Stimulated activated CD4-positive, alpha-beta T cell treated with anti-CD3 and anti-CD28 coated beads, TNF-alpha, amount 100 ng/mL, for 24 hours (primary cell): ENCODE measurements around the gene HES6.

Source experiments
- DNase-seq, 3 experiments: peaks; one replicate each; pipeline ENCODE4 v3.0.0-alpha.2; 2020; ENCODE audit warnings: low read depth in 3 of 3

HES6 gene

GRCh38 chr2:238255151-238255551 is 15.3 kb upstream of the HES6 start:
- DNase-seq: no peak

DNA sequence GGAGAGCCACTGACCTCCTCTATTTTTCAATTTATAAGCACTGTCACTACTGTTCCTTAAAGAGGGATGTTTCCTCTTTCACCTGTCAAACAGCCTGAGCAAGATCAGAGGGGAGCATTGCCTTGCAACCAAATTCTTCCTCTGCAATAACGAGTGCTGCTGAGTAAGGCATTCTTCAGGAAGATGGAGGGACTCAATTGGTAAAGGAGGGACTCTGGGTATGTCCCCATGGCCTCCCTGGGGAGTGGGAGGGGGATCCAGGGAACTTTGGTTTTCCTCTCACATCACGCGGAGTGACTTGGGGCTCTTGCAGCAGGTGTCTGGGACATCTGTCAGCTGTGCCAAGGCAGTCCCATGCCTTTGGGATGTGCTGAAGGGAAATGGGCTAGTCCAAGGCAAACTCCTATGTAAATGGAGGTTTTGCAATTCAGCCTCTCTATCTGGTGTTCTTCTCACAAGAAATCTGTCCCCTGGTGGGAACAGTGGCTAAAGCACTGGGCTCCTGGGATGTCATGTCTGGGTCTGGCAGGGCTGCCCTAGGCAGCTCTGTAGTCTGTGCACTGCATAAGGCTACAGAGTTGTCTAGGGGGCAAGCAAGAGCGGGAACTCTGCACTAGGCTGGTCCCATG is 14.4 kb upstream of the HES6 start:
- no peak for DNase-seq

DNA sequence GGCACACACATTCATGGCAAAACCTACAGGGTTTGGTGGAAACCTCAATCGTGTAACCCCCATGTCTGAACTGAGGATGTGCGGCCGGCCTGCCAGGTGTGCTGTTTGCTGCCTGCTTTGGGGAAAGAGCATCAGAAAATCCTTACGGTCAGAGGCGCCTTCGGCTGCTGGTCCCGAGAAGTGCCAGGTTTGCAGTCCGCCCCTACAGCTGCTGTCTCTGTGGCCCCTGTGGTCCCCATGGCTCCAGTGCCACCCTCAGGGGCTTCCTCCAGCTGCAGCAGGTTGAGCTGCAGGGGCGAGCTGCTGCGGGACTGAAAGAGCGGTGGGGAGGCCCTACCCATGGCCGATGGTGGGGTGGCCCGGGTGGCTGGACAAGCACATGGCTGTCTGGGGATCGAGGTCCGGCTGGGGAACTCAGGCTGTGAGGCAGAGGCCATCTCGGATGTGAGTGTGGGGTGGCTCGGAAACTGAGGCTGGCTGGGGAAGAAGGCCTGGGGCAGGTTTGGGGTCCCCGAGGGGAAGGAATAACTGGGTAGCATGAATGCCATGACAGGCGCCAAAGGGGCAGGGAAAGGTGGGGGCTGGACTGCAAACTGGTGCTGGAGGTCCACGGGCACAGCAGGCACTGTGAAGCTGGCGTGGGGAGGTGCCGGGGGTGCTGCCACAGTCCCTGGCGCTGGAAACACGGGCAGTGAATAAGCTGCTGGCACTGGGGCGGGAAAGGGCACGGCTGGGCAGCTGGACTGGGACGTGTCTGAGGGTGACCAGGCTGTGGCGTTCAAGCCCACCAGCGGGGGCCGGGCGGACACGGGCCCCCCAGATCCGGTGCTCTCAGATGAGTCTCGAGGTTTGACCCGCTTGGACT is 13.2 kb upstream of the HES6 start:
- no peak for DNase-seq

- DNase-seq: no peak
Measured at GRCh38 chr2:238251986-238252385, 12.1 kb upstream of the HES6 start.

GRCh38 chr2:238251331-238251730 is 11.5 kb upstream of the HES6 start:
- no peak for DNase-seq

DNA sequence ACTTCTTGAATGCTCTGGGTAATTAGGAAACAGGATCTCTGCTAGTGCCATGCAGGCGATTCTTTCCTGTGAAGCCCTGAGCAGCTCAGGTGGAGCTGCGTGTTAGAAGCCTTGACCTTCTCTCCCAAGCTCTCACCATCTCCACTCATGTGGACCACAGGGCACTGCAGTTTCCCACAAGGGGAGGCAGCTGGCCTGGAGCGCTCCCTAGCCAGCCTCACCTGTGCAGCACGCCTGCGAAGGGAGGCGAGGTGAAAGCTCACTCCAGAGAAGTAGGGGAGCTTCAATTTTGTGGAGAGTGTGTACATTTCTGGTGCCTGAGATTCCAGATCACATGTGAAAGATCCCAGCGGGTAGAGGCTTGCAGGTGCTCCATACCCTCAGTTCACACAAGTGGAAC is 11.1 kb upstream of the HES6 start:
- DNase-seq: no peak

DNA sequence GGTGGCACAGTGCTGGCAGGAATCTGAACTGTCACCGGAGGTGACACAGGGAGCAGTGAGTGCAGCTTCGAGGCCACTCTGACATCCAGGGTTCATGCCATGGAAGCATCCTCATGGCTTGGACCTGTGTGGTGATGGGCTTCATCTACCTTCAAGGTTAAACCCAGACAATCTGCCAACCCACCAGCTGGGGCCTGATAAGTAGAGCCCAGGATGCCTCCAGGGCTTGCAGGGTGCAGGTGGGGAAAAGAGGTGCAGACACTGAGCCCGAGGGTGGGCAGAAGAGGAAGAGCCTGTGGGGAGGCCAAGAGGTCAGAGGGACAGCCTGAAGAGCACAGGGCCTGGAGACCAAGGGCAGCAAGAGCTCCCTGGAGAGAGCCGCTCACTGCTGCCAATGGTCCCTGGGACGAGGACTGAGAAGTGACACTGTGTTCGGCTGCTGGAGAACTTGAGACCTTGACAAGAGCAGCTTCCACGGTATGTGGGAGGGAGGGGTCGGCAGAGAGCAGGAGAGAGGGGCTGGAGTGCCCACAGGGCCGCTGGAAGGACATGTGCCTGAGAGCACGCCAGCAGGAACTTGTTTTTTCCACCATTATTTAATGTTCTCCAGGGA is 8.1 kb upstream of the HES6 start:
- DNase-seq: no peak

DNA sequence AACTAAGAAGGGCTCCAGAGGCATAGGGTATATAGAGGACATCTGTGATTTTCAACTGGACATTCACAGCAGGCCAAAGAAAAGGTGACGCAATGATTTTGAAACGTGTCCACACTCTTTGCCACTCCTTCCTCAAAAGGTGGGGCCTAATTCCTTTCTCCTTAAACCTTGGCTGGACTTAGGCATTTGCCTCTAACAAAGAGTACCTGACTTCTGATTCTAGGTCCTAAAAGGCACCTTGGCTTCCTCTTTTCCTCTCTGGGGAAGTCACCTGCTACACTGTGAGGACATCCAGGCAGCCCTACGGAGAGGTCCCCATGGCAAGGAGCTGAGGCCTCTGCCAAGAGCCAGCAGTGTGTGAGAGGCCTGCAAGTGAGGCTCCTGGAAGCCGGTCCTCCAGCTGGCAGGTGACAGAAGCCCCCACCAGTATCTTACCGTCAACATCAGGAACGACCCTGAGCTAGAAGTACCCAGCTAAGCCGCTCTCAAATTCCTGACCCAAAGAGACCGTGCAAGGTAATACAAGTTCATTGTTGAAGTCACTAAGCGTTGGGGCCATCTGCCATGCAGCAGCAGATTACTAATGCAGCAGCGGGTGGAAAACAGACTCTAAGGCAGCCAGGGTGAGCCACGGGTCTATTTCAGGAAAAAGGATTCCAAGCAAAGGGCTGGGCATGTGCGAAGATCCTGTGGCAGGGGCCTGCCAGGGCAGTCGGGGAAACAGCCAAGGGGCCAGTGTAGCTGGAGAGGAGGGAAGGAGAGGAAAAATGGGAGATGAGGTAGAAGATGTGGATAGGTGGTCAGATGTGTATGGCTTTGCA is 7.4 kb upstream of the HES6 start:
- DNase-seq: no peak

DNA sequence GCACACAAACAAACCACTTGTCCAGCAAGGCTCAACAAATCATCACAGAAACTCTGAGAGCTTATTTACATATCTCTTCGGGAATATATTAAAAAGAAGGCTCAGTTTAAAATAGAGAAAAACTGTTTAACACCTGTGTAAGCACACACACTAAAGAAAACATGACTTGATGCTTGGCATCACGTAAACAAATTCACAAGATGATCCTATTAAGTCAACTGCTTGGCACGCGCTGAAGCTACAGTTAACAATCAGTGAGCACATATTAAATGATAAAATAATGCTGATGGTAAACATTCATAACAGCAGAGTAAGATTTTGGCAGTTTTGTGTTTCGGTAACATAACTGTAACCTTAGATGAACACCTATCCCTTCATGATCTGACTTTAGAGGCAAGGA is 4.3 kb upstream of the HES6 start:
- DNase-seq: no peak

DNA sequence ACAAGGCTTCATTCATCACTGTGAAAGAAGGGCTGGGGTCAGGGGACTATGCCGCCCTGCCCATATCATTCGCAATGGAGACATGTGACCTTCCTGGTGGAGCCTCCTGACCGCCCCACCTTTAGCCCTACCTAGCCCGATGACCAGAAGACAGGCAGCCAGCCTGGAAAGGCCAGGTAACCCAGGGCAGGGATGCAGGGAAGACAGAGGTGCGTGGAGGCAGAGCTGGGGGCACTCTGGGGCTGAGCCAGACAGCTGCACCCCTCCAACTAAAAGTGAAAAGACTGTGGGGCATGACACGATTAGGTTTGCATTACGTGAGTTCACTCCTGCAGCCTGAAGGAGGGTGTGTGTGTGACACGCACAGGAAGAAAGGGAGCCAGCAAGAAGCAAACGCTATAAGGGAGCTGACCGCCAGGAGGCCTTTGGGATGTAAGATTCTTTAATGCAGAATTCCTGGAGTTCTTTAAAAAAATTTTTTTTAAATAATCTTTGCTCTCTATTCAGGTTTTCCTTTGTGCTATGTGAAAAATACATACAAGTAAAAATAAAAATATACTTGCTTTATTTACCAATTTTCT is 3.7 kb upstream of the HES6 start:
- DNase-seq: no peak

GRCh38 chr2:238242731-238243495 is 3.1 kb upstream of the HES6 start:
- no peak for DNase-seq

- no peak for DNase-seq
Measured at GRCh38 chr2:238241970-238242369, 2.1 kb upstream of the HES6 start.

GRCh38 chr2:238240757-238241711 is 1.2 kb upstream of the HES6 start:
- no peak for DNase-seq

GRCh38 chr2:238239543-238239862 is 335 bp downstream of the HES6 start:
- no peak for DNase-seq

DNA sequence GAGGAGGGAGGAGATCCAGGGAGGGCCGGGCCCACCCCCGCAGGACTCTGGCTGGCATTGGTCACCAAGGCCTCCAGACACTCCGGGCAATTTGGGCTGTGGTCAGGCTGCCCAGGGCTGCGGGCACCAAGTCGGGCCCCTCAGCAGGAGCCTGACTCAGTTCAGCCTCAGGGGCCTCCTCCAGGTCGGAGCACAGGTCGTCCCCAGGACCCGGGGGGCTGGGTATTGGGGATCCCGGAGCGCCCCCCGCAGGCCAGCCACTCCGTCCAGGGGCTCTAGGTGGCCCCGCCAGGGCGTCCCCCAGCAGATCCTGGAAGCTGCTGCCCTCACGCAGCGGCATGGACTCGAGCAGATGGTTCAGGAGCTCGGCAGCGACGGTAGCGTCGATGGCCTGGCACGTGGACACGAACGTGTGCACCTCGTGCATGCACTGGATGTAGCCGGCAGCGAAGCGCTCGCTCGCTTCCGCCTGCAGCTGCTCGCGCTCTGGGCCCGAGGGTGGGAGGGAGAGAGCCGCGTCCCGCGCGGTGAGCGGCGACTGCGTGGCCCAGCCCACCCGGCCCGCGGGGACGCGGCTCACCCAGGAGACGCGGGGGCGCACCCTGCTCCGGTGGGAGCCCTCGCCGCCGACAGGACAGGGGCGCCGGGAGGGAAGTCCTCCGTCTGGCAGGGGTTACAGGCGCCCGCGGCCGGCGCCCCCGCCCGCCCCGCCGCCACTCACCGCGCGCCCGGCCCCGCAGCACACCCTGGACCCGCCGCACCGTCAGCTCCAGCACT is 884 bp downstream of the HES6 start:
- no peak for DNase-seq

DNA sequence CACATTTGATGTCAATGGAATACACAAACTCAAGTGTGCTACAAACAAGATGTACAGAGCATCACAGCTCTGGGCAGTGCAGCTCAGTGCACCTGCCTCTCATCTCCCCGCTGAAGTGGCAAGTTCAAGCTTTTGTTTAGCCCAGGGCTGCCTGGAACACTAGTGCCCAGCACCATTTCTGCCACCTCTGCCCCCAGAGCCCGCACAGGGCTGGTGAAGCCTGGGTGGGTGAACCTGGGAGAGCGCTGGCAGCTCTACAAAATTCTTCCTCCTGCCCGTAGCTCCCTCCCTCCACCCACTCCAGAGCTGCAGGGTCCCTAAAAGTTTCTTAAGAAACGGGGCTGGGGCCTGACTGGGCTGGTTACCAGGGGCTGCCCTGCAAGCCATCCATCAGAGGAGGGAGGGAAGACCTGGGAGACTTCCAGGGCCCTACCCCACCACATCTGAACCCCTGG is 1.5 kb downstream of the HES6 start:
- DNase-seq: no peak

DNA sequence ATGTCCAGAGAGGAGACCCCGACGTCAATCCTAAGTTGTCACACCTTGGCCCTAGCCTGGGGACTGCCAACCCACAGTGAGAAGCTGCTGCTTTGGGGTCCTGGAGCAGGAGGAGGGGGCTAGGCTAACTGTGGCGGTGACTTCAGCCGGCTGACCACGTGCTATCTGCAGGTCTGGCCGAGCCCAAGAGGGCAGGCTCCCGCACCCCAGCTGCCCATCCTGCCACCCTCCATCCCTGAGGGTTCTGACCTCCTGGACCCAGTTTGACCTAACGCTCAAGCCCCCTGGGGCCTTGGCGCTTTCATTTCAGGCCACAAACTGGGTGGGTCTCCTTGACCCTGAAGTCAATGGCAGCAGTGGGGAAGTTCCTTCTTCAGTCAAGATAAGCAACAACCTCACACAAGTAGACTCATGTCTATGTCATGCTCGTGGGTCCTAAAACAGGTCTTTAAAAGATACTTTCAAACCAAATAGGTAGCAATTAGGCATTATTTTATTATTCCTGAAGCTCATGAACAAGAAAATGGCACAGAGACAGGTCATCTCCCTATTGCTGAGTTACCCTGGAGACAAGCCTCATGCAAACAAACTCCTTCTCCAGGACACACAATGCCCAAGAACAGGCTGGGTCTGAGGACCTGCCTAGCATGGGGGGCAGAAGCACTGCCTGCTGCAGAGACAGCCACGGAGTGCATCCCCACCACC is 2.3 kb downstream of the HES6 start:
- DNase-seq: no peak

DNA sequence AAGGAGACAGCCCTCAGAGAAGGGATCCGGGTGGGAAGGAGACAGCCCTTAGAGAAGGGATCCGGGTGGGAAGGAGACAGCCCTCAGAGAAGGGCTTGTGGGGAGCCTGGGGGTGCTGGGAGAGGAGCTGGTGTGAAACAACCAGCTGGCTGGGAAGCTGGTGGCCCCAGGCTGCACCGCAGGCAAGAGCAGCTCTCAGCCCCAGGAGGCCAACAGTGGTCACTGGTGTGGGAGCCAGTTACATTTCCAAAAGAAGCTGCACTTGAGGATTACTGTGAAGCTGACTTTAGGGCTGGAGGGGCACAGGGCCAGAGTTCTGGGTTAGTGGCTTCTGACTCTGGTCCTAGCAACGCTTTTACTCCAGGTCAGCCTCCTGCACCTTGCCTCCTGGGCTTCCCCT is 3.3 kb downstream of the HES6 start:
- no peak for DNase-seq

GRCh38 chr2:238235856-238236255 is 4.0 kb downstream of the HES6 start:
- no peak for DNase-seq
